GM23338 (cell line): ENCODE results near the gene ELMOD3. TPM values are rescaled to one million over a fixed set of nuclear protein-coding genes. Genes with fewer than 3 reads are reported as not detected.
"Not testable (repeated sequence)": the region's sequence is repeated elsewhere in the genome, so short reads cannot be mapped to it uniquely, and the experiment has no call there.

Experiments
- ATAC-seq: fragments of 200-7000 bp; cut with Tn5 transposase; 3 replicates; pipeline ENCODE4 v1.9.1; 2020
- DNase-seq: peaks from one replicate; pipeline ENCODE4 v3.0.0-alpha.2; 2015; ENCODE audit warnings: low spot score
- H2AFZ ChIP-seq: fragments of 200-600 bp; sonication (generic); 2 replicates; pipeline ENCODE4 v1.8.0; 2016; ENCODE audit warnings: antibody characterized with exemption, mild to moderate bottlenecking, moderate library complexity
- H3F3A ChIP-seq: fragments of 200-600 bp; sonication (generic); replicated peaks from 2 replicates; pipeline ENCODE4 v1.8.0; 2017; ENCODE audit warnings: antibody characterized with exemption, mixed run types, low read depth
- H3K27ac ChIP-seq: fragments of 200-600 bp; sonication (generic); 2 replicates; pipeline ENCODE4 v1.6.1; 2016; ENCODE audit warnings: low read depth
- H3K27me3 ChIP-seq: fragments of 200-600 bp; sonication (generic); 2 replicates; pipeline ENCODE4 v1.8.0; 2016; ENCODE audit warnings: mild to moderate bottlenecking, mixed run types, moderate library complexity; ENCODE audit not compliant: insufficient read depth
- H3K36me3 ChIP-seq: fragments of 200-600 bp; sonication (generic); 2 replicates; pipeline ENCODE4 v1.8.0; 2016; ENCODE audit warnings: mild to moderate bottlenecking; ENCODE audit not compliant: insufficient read depth
- H3K4me1 ChIP-seq: fragments of 200-600 bp; sonication (generic); 2 replicates; pipeline ENCODE4 v1.8.0; 2016; ENCODE audit warnings: mild to moderate bottlenecking, moderate library complexity; ENCODE audit not compliant: insufficient read depth
- H3K4me2 ChIP-seq: fragments of 200-600 bp; sonication (generic); 2 replicates; pipeline ENCODE4 v1.7.1; 2017; ENCODE audit warnings: mixed run types
- H3K4me3 ChIP-seq: fragments of 200-600 bp; sonication (generic); 2 replicates; pipeline ENCODE4 v1.6.1; 2016; ENCODE audit warnings: mixed run types
- H3K79me2 ChIP-seq: fragments of 200-600 bp; sonication (generic); replicated peaks from 2 replicates; pipeline ENCODE4 v1.8.0; 2017; ENCODE audit warnings: mild to moderate bottlenecking; ENCODE audit not compliant: insufficient read depth
- H3K9me2 ChIP-seq: fragments of 200-600 bp; sonication (generic); 2 replicates; pipeline ENCODE4 v1.8.0; 2017; ENCODE audit not compliant: insufficient read depth
- H4K20me1 ChIP-seq: fragments of 200-600 bp; sonication (generic); replicated peaks from 2 replicates; pipeline ENCODE4 v1.8.0; 2017; ENCODE audit warnings: mild to moderate bottlenecking; ENCODE audit not compliant: insufficient read depth
- H3K27ac Mint-ChIP-seq: 2 replicates; pipeline ENCODE4 v1.8.0; 2020; ENCODE audit warnings: inconsistent platforms, mild to moderate bottlenecking, moderate library complexity, mixed read lengths
- H3K27me3 Mint-ChIP-seq: 3 replicates; pipeline ENCODE4 v1.8.0; 2022; ENCODE audit warnings: low read depth, mild to moderate bottlenecking, moderate library complexity, mixed read lengths, inconsistent platforms; ENCODE audit not compliant: insufficient read depth, poor library complexity
- H3K36me3 Mint-ChIP-seq: 3 replicates; pipeline ENCODE4 v1.8.0; 2021; ENCODE audit warnings: low read depth, mild to moderate bottlenecking, inconsistent platforms, moderate library complexity, mixed read lengths
- H3K4me1 Mint-ChIP-seq: 3 replicates; pipeline ENCODE4 v1.8.0; 2020; ENCODE audit warnings: mild to moderate bottlenecking, inconsistent platforms, mixed read lengths
- H3K4me3 Mint-ChIP-seq: 3 replicates; pipeline ENCODE4 v1.8.0; 2021; ENCODE audit warnings: moderate library complexity, mild to moderate bottlenecking, inconsistent platforms, mixed read lengths
- H3K9me3 Mint-ChIP-seq: 3 replicates; pipeline ENCODE4 v1.8.0; 2020; ENCODE audit warnings: moderate library complexity, mild to moderate bottlenecking, inconsistent platforms, mixed read lengths
- CREB1 ChIP-seq: fragments of 250-450 bp; sonication (Bioruptor Pico); IDR thresholded peaks from 2 replicates; pipeline ENCODE4 v1.5.0; 2020; ENCODE audit warnings: low read depth, mild to moderate bottlenecking, moderate library complexity
- CTCF ChIP-seq, 2 experiments: fragments of 200-600 bp in 1 of 2; sonication (generic) in 1 of 2; conservative IDR thresholded peaks; 2 replicates each; pipeline versions ENCODE4 v1.5.1 to v1.6.1; 2016 to 2017; ENCODE audit warnings: antibody characterized with exemption in 2 of 2, low read depth in 2 of 2, mild to moderate bottlenecking in 2 of 2, moderate library complexity in 1 of 2
- EZH2 ChIP-seq: fragments of 200-600 bp; sonication (generic); IDR thresholded peaks from one replicate; pipeline ENCODE4 v1.8.0; 2017; ENCODE audit warnings: antibody characterized with exemption, mild to moderate bottlenecking, low read depth; ENCODE audit not compliant: unreplicated experiment
- EZH2phosphoT487 ChIP-seq: fragments of 200-600 bp; sonication (generic); IDR thresholded peaks from one replicate; pipeline ENCODE4 v1.8.1; 2018; ENCODE audit warnings: antibody characterized with exemption; ENCODE audit not compliant: unreplicated experiment
- NANOG ChIP-seq: IDR thresholded peaks from 2 replicates; pipeline ENCODE4 v1.6.1; 2016; ENCODE audit warnings: antibody characterized with exemption, borderline replicate concordance
- REST ChIP-seq: IDR thresholded peaks from one replicate; pipeline ENCODE4 v1.6.1; 2018; ENCODE audit warnings: antibody characterized with exemption; ENCODE audit not compliant: unreplicated experiment
- STAT1 ChIP-seq: IDR thresholded peaks from one replicate; pipeline ENCODE4 v1.6.1; 2016; ENCODE audit warnings: antibody characterized with exemption; ENCODE audit not compliant: unreplicated experiment
- ZNF114 ChIP-seq: fragments of 250-450 bp; sonication (Bioruptor Pico); IDR thresholded peaks from 2 replicates; pipeline ENCODE4 v1.5.0; 2020; ENCODE audit warnings: mild to moderate bottlenecking, moderate library complexity
- polyA plus RNA-seq: library from polyadenylated mRNA; unstranded; fragments of >200 nt; fragmentation: Nextera tagmentation; extraction: Ambion mirVana; gene quantifications from 2 replicates; pipeline ENCODE4 v1.2.1, GENCODE V29; 2016
- total RNA-seq: library from RNA; depleted of rRNA; stranded (reverse); fragments of >200 nt; shearing (Covaris generic); gene quantifications from 2 replicates; pipeline ENCODE4 v1.2.3, GENCODE V29; 2014
- TF ChIP-seq, protein P1 (sequence below): IDR thresholded peaks from 2 replicates; pipeline ENCODE4 v1.6.1; 2016; ENCODE audit warnings: antibody characterized with exemption

The ELMOD3 gene
- total and polyA plus RNA-seq, 2 experiments from 2014 or later = 8.6 to 8.9 TPM

DNA sequence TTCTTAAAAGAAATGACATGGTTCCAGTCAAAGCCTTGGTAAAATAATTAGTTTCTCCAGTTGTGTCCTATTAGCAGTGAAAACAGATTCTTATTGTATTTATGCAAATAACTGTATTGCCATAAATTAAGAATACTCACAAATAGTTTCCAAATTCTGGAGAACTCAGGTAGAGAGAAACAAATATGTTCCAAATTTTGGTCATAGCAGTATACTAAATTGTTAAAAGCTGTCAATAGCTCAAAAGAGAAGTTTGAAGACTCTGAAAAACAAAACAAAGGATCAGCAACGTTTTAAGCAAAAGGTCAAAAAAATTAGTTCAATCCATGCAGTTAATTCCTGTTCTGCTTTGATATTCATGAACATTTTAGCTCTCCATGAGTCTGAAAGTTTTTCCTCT, 25.5 kb downstream of the ELMOD3 start:
- Histone ChIP-seq H3K36me3 (peaks cover 16% of the 10 kb centered on the region), H3K4me2 (no peak overlapping the region), H3K4me3 (no peak overlapping the region), H3K27ac (no peak overlapping the region), H3F3A (no peaks in the 10 kb centered on the region), H2AFZ (no peak overlapping the region), H3K9me2 (no peaks in the 10 kb centered on the region), H3K79me2 (no peaks in the 10 kb centered on the region), H3K4me1 (peaks cover 5% of the 10 kb centered on the region; the same call in 1 of the 2 replicates), H3K27me3 (no peaks in the 10 kb centered on the region), H4K20me1 (no peaks in the 10 kb centered on the region)
- TF ChIP-seq REST (no peak), STAT1 (no peak), ZNF114 (CRISPR knock-in tag) (no peak), EZH2 (no peak), EZH2phosphoT487 (no peak), CREB1 (no peak), NANOG (no peak), CTCF (conservative IDR thresholded peaks at IDR 0.05; ENCODE audit: low read depth in 2 of 2) (no peak)
- TF ChIP-seq, protein P1, sequence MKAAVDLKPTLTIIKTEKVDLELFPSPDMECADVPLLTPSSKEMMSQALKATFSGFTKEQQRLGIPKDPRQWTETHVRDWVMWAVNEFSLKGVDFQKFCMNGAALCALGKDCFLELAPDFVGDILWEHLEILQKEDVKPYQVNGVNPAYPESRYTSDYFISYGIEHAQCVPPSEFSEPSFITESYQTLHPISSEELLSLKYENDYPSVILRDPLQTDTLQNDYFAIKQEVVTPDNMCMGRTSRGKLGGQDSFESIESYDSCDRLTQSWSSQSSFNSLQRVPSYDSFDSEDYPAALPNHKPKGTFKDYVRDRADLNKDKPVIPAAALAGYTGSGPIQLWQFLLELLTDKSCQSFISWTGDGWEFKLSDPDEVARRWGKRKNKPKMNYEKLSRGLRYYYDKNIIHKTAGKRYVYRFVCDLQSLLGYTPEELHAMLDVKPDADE = no peak
- H3K36me3 Mint-ChIP-seq = peaks cover 44% of the 10 kb centered on the region
- peaks cover 9% of the 10 kb centered on the region for H3K4me1 Mint-ChIP-seq
- H3K27ac Mint-ChIP-seq = no peak overlapping the region
- H3K27me3 Mint-ChIP-seq = peaks cover 4% of the 10 kb centered on the region
- H3K4me3 Mint-ChIP-seq = no peak overlapping the region
- ATAC-seq (no peak), DNase-seq (no peak)
- H3K9me3 Mint-ChIP-seq = peaks cover 22% of the 10 kb centered on the region

DNA sequence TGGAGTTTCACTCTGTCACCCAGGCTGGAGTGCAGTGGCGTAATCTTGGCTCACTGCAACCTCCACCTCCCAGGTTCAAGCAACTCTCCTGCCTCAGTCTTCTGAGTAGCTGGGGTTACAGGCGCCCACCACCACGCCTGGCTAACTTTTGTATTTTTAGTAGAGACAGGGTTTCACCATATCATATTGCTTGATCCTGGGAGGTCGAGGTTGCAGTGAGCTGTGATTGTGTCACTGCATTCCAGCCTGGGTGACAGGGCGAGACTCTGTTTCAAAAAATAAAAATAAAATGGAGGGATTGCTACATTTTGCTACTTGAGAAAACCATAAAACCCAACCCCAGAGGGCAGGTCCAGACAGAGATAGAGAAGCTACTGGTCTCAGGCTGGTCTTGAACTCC, 28.6 kb downstream of the ELMOD3 start:
- not testable (repeated sequence) for H3K4me2 ChIP-seq, ATAC-seq
- peaks cover 19% of the 10 kb centered on the region for H3K4me1 Mint-ChIP-seq

More for the DNA sequence above, 28.6 kb downstream of the ELMOD3 start:
- H3K9me2 ChIP-seq, DNase-seq, H4K20me1 ChIP-seq, H3F3A ChIP-seq, H3K27me3 ChIP-seq, H3K27ac ChIP-seq, H2AFZ ChIP-seq, H3K27me3 Mint-ChIP-seq, H3K4me3 ChIP-seq, H3K79me2 ChIP-seq, H3K4me3 Mint-ChIP-seq, H3K27ac Mint-ChIP-seq: not testable (repeated sequence)
- peaks cover 43% of the 10 kb centered on the region for H3K36me3 Mint-ChIP-seq
- H3K9me3 Mint-ChIP-seq = peaks cover 22% of the 10 kb centered on the region
- Histone ChIP-seq H3K4me1 (peaks cover 12% of the 10 kb centered on the region), H3K36me3 (peaks cover 16% of the 10 kb centered on the region)
